Osteocyte (in vitro differentiated cells): ENCODE data around the gene CCDC50. TPM values are rescaled to one million over a fixed set of nuclear protein-coding genes. Genes with fewer than 3 reads are reported as not detected.

Experiments used
- DNase-seq: peaks from one replicate; pipeline ENCODE4 v3.0.0; 2021; ENCODE audit warnings: mixed read lengths; ENCODE audit not compliant: unreplicated experiment; ENCODE audit errors: extremely low spot score
- H3K27ac Mint-ChIP-seq: one replicate; pipeline ENCODE4 v1.8.0; 2021; ENCODE audit warnings: mild to moderate bottlenecking, mixed read lengths; ENCODE audit not compliant: unreplicated experiment
- H3K27me3 Mint-ChIP-seq: one replicate; pipeline ENCODE4 v1.8.0; 2021; ENCODE audit warnings: mixed read lengths; ENCODE audit not compliant: unreplicated experiment
- H3K36me3 Mint-ChIP-seq: one replicate; pipeline ENCODE4 v1.8.0; 2021; ENCODE audit warnings: mixed read lengths; ENCODE audit not compliant: unreplicated experiment
- H3K4me1 Mint-ChIP-seq: one replicate; pipeline ENCODE4 v1.8.0; 2021; ENCODE audit warnings: mixed read lengths; ENCODE audit not compliant: unreplicated experiment
- H3K4me3 Mint-ChIP-seq: one replicate; pipeline ENCODE4 v1.8.0; 2021; ENCODE audit warnings: mild to moderate bottlenecking, moderate library complexity, mixed read lengths; ENCODE audit not compliant: unreplicated experiment
- H3K9me3 Mint-ChIP-seq: one replicate; pipeline ENCODE4 v1.8.0; 2021; ENCODE audit warnings: mixed read lengths; ENCODE audit not compliant: unreplicated experiment
- total RNA-seq: library from RNA; stranded (reverse); gene quantifications from 2 replicates; pipeline ENCODE4 v1.2.1, GENCODE V29; 2021
- TF ChIP-seq, protein P1 (sequence below): fragments of 200-600 bp; sonication (generic); IDR thresholded peaks from 2 replicates; pipeline ENCODE4 v1.5.0; 2021; ENCODE audit warnings: antibody characterized with exemption, mild to moderate bottlenecking, moderate library complexity

CCDC50 gene
- total RNA-seq, 1 donor from 2014 or later: 86.7 TPM

DNA sequence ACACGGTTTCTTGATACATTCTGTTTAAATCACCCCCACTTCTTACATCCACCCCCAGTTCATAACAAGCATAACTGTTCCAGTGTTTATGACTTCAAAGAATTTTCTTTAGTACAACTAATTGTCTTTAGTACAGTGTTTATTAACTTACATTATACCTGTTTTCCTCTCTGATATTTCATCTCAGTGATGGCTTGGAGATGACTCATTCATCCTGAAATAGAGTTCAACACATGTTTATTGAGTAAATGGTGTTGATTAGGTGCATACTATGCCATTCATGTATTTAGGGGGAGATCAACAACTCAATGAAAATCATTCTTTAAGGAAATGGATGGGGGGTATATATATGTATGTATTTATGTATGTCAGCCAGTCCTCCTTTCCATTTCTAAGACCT lies 22.8 kb downstream of the CCDC50 start:
- Mint-ChIP-seq H3K9me3 (no peaks in the 10 kb centered on the region), H3K4me3 (no peak overlapping the region), H3K27ac (no peak overlapping the region), H3K4me1 (peaks cover 25% of the 10 kb centered on the region), H3K27me3 (no peaks in the 10 kb centered on the region), H3K36me3 (no peaks in the 10 kb centered on the region)
- no peak for DNase-seq
- TF ChIP-seq, protein P1, sequence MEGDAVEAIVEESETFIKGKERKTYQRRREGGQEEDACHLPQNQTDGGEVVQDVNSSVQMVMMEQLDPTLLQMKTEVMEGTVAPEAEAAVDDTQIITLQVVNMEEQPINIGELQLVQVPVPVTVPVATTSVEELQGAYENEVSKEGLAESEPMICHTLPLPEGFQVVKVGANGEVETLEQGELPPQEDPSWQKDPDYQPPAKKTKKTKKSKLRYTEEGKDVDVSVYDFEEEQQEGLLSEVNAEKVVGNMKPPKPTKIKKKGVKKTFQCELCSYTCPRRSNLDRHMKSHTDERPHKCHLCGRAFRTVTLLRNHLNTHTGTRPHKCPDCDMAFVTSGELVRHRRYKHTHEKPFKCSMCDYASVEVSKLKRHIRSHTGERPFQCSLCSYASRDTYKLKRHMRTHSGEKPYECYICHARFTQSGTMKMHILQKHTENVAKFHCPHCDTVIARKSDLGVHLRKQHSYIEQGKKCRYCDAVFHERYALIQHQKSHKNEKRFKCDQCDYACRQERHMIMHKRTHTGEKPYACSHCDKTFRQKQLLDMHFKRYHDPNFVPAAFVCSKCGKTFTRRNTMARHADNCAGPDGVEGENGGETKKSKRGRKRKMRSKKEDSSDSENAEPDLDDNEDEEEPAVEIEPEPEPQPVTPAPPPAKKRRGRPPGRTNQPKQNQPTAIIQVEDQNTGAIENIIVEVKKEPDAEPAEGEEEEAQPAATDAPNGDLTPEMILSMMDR: no peak

DNA sequence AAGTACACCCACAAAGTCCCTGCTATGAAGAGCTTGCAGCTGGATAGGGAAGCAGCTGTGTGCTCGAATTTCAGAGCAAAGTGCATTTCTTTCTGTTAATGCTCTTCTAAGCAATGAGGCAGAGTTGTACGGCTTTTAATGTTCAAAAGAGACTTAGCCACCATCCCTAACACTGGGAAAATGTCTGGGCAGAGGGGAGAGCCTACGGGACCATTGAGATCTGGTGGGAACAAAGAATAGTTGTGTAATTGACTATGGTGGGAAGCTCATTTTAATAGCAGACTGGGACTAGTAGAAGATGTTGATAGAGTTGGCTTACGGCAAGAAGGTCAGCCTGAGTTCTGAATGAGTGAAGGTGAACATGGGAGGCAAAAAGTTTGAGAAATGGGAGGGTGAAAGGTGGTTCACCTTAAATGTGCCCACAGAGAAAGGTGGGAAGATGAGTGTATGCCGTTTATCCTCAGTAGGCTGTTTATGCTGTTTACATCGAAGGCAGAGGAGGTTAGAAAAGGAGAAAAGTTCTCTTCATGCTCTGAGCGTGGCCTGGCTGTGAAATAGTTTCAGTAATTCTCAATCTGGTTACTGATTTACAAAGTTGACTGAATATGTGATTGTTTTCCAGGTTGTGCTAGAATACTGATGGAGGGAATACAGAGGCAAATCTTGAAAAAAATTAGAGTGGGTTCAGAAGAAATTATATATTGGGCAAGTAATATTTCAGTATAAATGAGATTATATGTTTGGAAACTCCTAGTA lies 24.0 kb downstream of the CCDC50 start:
- Mint-ChIP-seq H3K9me3 (no peaks in the 10 kb centered on the region), H3K27me3 (no peaks in the 10 kb centered on the region), H3K27ac (no peak overlapping the region), H3K4me1 (peaks cover 32% of the 10 kb centered on the region), H3K36me3 (peaks cover 2% of the 10 kb centered on the region), H3K4me3 (no peak overlapping the region)
- DNase-seq: no peak
- TF ChIP-seq, protein P1: no peak

DNA sequence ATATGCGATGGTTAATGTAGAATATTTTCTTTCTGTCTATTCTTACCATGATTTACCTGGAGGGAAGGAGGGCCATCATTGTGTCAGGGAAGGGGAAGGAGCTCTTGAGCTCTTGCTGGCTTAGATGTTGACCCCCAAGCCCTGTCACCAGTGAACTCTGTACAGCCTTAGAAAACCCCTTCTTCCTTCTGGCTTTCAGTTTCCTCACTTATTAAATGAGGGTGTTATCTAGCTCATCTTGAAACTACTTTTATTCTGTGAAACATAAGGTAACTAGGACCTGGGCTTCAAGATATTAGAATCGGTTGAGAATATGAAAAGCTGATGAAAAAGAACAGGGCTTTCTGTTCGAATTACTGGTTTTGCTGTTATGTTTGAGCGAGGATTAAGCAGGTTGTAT lies 26.2 kb downstream of the CCDC50 start:
- DNase-seq: no peak
- TF ChIP-seq, protein P1: no peak

DNA sequence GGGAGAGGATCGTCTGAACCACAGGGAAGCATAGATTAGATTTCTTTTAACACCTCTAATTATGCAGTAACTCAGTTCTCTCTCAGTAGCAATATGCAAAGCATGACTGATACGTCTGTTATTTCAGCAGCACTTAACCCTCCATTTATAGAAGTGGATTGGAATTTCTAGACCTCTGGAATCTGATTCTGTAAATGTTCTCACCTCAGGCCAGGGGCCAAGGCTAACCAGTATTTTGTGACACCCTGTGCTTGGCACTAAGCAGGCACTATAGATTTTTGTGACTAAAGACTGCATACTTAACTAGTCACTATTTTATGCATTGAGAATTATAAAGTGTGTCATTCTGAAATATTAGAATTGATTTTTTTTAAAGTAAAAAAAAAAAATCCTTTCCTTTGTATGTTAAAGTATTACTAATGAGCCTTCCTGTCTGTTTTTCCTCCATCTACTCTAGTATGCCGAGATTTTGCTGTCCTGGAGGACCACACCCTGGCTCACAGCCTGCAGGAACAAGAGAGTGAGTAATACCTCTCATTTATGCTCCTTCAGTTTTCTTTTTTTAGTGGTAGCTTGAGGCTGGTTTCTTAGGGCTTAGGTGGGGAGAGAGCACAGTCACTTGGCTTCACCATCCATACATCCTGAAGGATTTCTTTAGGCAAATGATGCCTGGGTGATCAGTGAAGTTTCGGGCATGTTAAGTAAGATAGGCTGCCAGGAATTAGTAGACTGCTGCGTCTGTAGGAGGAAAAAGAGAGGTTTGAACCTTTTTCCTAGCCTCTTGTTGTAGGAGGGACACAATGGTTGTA lies 27.6 kb downstream of the CCDC50 start:
- Mint-ChIP-seq H3K4me3 (no peak overlapping the region), H3K36me3 (peaks cover 32% of the 10 kb centered on the region), H3K4me1 (peaks cover 35% of the 10 kb centered on the region), H3K27me3 (no peaks in the 10 kb centered on the region), H3K9me3 (no peaks in the 10 kb centered on the region), H3K27ac (peak overlapping the region; percentile 54)
- TF ChIP-seq, protein P1: no peak
- DNase-seq: no peak

More for the DNA sequence above, 26.2 kb downstream of the CCDC50 start:
- Mint-ChIP-seq H3K4me3 (no peak overlapping the region), H3K4me1 (peaks cover 35% of the 10 kb centered on the region), H3K9me3 (no peaks in the 10 kb centered on the region), H3K27me3 (no peaks in the 10 kb centered on the region), H3K36me3 (peaks cover 23% of the 10 kb centered on the region), H3K27ac (peak overlapping the region; percentile 54)

DNA sequence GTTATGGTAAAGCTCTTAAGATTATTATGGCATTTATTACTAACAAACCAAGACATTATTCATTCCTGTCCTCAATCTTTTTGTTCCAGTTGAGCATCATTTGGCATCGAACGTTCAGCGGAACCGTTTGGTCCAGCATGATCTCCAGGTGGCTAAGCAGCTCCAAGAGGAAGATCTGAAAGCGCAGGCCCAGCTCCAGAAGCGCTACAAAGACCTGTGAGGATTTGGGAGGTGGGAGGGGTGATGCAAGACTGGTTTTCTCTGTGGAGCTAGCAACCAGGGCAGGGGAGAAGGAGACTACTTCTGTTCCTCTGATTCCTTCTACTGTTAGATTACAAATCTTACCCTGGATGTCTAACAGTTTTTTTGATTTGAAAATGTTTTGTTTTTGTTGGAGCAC lies 28.7 kb downstream of the CCDC50 start:
- Mint-ChIP-seq H3K27me3 (no peaks in the 10 kb centered on the region), H3K4me3 (no peak overlapping the region), H3K36me3 (peaks cover 41% of the 10 kb centered on the region), H3K27ac (peak overlapping the region; percentile 54), H3K4me1 (peaks cover 35% of the 10 kb centered on the region), H3K9me3 (no peaks in the 10 kb centered on the region)
- DNase-seq: no peak
- TF ChIP-seq, protein P1: no peak
